BJ (cell line): ENCODE results near the gene HIPK1. TPM values are rescaled to one million over a fixed set of nuclear protein-coding genes. Genes with fewer than 3 reads are reported as not detected.

Experiments
- CTCF ChIA-PET: fragments of 350-600 bp; formaldehyde crosslinking; extraction: SDS; loops from one replicate; lab custom pipeline; 2021; ENCODE audit warnings: antibody characterized with exemption, inconsistent platforms; lab: Yijun Ruan, JAX
- POLR2A ChIA-PET: fragments of 300-600 bp; sonication (Branson Sonifier 250); formaldehyde crosslinking; extraction: SDS; loops from one replicate; lab custom pipeline; 2021; ENCODE audit warnings: antibody characterized with exemption; lab: Charles Lee
- DNase-seq: peaks from one replicate; pipeline ENCODE4 v3.0.0-alpha.2; 2011; ENCODE audit warnings: low read depth
- H3K27me3 ChIP-seq: 2 replicates; pipeline ENCODE4 v1.6.0; 2011; ENCODE audit warnings: low read length; ENCODE audit not compliant: control insufficient read depth, insufficient read depth
- H3K36me3 ChIP-seq: 2 replicates; pipeline ENCODE4 v1.5.1; 2011; ENCODE audit warnings: low read length; ENCODE audit not compliant: control insufficient read depth, insufficient read depth
- H3K4me3 ChIP-seq: 2 replicates; pipeline ENCODE4 v1.5.1; 2011; ENCODE audit warnings: low read depth, mild to moderate bottlenecking, control low read depth, low read length
- polyA plus RNA-seq: library from polyadenylated mRNA; depleted of rRNA; stranded (reverse); fragments of >200 nt; gene quantifications from 2 replicates; pipeline ENCODE4 v1.2.3, GENCODE V29; 2011
- TF ChIP-seq, protein P1 (sequence below): IDR thresholded peaks from 2 replicates; pipeline ENCODE4 v1.5.1; 2011; ENCODE audit warnings: low read depth, mild to moderate bottlenecking, control low read depth, inconsistent platforms, low read length, moderate library complexity; ENCODE audit not compliant: insufficient read depth

HIPK1 gene
- polyA plus RNA-seq, 1 experiment: 29.7 TPM

DNA sequence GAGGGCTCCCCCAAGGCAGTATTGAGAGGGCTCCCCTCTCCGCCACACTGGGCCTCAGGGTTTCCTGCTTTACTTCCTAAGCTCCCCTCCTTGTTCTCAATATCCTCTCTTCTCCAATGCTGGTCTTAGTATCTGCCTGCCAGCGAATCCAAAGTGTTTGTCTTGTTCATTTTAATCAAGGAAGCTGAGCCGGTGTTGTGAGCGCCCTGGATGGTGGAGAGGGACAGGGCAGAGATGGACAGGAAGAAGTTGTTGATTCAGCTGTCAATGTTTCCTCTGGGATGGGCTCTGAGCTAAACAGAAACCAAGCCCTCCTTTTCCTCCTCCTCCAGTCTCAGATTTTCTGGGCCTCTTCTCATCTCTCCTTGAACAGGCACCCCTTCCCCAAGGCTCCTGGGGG, 55.6 kb downstream of the HIPK1 start:
- Histone ChIP-seq H3K27me3 (no peaks in the 10 kb centered on the region), H3K36me3 (peaks cover 3% of the 10 kb centered on the region; the same call in 1 of the 2 replicates), H3K4me3 (no peak overlapping the region)
- CTCF ChIA-PET: interaction anchor here (0.6 to 2.8 kb wide), 2 partner anchors 140 to 298 kb away, joined by 4 to 11 read pairs; no protein-coding TSS in a partner anchor
- no peak for DNase-seq
- POLR2A ChIA-PET: interaction anchor here (1.0 kb wide), 1 partner anchor 18 kb away, joined by 4 read pairs; no protein-coding TSS in a partner anchor
- TF ChIP-seq, protein P1, sequence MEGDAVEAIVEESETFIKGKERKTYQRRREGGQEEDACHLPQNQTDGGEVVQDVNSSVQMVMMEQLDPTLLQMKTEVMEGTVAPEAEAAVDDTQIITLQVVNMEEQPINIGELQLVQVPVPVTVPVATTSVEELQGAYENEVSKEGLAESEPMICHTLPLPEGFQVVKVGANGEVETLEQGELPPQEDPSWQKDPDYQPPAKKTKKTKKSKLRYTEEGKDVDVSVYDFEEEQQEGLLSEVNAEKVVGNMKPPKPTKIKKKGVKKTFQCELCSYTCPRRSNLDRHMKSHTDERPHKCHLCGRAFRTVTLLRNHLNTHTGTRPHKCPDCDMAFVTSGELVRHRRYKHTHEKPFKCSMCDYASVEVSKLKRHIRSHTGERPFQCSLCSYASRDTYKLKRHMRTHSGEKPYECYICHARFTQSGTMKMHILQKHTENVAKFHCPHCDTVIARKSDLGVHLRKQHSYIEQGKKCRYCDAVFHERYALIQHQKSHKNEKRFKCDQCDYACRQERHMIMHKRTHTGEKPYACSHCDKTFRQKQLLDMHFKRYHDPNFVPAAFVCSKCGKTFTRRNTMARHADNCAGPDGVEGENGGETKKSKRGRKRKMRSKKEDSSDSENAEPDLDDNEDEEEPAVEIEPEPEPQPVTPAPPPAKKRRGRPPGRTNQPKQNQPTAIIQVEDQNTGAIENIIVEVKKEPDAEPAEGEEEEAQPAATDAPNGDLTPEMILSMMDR: no peak

DNA sequence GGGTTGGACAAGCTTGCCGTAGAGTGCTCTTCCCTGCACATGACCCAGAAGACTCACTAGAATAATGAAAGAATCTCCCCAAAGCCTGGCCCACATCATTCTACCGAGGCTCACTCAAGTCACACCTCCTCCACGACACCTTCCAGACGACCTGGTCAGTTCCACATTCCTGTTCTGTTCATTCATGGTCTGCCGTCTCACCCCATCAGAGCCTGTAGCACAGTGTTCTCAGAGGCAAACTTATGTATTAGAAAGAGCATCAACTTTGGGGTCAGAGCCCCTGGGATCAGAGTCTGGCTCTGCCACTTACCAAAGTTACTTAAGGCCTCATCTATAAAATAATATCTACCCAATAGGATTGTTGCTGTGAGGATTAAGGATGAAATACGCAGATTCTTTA, 57.7 kb downstream of the HIPK1 start:
- CTCF ChIA-PET: interaction anchor here (1.5 kb wide), 1 partner anchor 11 kb away, joined by 5 read pairs; no protein-coding TSS in a partner anchor
- 0 out of 2 replicates have a peak, but pooled peaks cover 1% of the 10 kb centered on the region for H3K27me3 ChIP-seq
- no peak overlapping the region for H3K4me3 ChIP-seq
- H3K36me3 ChIP-seq: no peaks in the 10 kb centered on the region
- DNase-seq: no peak
- TF ChIP-seq, protein P1: no peak
- POLR2A ChIA-PET: no interaction called here

DNA sequence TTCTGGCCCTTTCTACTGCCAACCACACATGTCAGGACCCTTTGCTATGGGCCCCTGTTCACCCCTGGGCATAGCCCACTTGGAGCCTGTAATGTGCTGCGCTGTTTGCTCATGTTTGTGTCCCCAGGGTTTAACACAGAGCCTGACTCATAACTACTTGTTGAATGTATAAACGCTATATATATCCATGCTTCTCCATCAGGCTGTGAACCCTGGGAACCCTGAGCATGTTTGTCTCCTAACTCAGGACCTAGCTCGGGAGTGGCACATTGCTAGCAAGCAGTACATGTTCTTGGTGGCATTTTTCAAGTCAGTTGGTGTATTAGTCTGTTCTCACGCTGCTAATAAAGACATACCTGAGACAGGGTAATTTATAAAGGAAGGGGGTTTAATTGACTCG, 58.1 kb downstream of the HIPK1 start:
- DNase-seq: no peak
- Histone ChIP-seq H3K4me3 (no peak overlapping the region), H3K27me3 (0 out of 2 replicates have a peak, but pooled peaks cover 1% of the 10 kb centered on the region), H3K36me3 (no peaks in the 10 kb centered on the region)
- TF ChIP-seq, protein P1: no peak
- ChIA-PET CTCF (interaction anchor here (1.5 kb wide), 1 partner anchor 10 kb away, joined by 5 read pairs; no protein-coding TSS in a partner anchor), POLR2A (no interaction called here)

DNA sequence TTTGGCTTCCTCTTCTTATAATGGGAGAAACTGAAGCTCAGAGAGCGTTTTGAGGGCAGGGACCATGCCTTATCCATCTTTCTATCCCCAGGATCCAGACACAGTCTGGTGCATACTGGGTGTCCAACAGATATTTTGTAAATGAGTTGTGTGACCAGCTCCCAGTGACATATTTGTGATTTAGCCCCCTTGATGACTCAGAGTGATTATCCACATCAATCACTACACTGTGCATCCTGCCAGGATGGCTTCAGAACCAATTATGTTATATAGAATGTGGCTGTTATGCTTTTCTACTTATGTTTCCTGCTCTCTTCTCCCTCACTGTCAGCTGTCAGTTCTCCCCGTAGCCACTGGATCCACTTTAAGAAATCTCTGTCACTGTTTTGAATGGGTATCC, 61.4 kb downstream of the HIPK1 start:
- Histone ChIP-seq H3K4me3 (no peak overlapping the region), H3K36me3 (no peaks in the 10 kb centered on the region), H3K27me3 (0 out of 2 replicates have a peak, but pooled peaks cover 1% of the 10 kb centered on the region)
- ChIA-PET POLR2A (no interaction called here), CTCF (no interaction called here)
- no peak for DNase-seq
- TF ChIP-seq, protein P1: no peak

DNA sequence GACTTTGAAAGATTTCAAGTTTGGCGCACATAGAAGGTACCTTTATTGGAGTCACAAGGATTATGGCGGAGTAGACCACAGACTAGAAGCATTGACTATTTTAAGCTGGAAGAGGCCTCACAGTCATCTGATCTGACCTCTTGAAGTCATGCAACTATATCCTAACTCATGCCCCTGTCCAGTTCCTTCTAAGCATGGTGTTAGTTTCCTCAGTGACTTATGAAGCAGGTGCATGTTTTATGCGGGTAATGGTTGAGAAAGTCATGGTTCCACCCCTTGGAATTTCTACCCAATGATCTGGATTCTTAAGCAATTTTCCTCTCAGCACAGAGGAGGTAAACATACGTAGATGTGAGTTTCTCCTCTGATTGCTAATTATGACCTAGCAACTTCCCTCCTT, 61.8 kb downstream of the HIPK1 start:
- CTCF ChIA-PET: no interaction called here

More for the DNA sequence above, 61.8 kb downstream of the HIPK1 start:
- H3K36me3 ChIP-seq: no peaks in the 10 kb centered on the region
- 0 out of 2 replicates have a peak, but pooled peaks cover 1% of the 10 kb centered on the region for H3K27me3 ChIP-seq
- POLR2A ChIA-PET: no interaction called here
- H3K4me3 ChIP-seq: no peak overlapping the region
- no peak for DNase-seq
- TF ChIP-seq, protein P1: no peak
